ENCODE measurements around the gene NLRX1.
A peak's percentile ranks its signal among the peaks of the same experiment; 100 is the strongest.
"Not testable (repeated sequence)": the region's sequence is repeated elsewhere in the genome, so short reads cannot be mapped to it uniquely, and the experiment has no call there.

NLRX1 gene

GRCh38 chr11:119188067-119188466 is 19.5 kb downstream of the NLRX1 start:
- DNase-seq = no peak

DNA sequence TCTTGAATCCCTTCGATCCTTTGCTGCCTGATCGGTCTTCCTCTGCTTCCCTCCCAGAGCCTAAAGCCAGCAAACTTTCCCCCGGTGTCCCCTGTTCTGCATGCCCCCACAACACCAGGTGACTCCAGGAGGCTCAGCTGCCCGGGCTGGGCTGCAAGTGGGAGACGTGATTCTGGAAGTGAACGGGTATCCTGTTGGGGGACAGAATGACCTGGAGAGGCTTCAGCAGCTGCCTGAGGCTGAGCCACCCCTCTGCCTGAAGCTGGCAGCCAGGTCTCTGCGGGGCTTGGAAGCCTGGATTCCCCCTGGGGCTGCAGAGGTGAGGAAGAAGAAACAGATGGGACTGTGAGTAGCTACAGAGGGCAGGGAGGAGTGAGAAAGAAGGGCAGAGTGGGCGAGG is 20.4 kb downstream of the NLRX1 start:
- no peak for DNase-seq

GRCh38 chr11:119189393-119189792 is 20.9 kb downstream of the NLRX1 start:
- no peak for DNase-seq

- DNase-seq = no peak
These were observed 22.0 kb downstream of the NLRX1 start for GRCh38 chr11:119190531-119190930.

GRCh38 chr11:119191265-119191664 is 22.7 kb downstream of the NLRX1 start:
- DNase-seq = not testable (repeated sequence)

GRCh38 chr11:119192111-119192510 is 23.6 kb downstream of the NLRX1 start:
- DNase-seq = no peak

GRCh38 chr11:119193001-119193400 is 24.5 kb downstream of the NLRX1 start:
- no peak for DNase-seq

DNA sequence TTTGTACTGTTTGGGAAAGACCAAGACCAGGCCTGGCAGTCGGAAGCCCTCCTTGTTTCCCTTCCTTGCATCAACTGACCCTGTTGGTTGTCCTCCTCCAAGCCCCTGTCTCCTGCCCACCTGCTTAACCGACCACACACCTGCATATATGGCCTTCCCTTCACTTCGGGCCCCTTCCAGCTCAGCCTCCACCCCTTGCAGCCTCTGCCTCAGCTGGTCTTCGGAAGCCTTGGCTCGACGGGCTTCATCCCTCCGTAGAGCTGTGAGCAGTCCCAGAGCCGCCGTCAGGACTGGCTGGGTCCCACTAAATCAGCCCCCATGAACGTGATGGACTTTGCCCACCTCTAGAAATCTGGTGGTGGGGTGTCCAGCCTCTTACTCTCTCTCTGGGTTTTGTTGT is 25.1 kb downstream of the NLRX1 start:
- no peak for DNase-seq

DNA sequence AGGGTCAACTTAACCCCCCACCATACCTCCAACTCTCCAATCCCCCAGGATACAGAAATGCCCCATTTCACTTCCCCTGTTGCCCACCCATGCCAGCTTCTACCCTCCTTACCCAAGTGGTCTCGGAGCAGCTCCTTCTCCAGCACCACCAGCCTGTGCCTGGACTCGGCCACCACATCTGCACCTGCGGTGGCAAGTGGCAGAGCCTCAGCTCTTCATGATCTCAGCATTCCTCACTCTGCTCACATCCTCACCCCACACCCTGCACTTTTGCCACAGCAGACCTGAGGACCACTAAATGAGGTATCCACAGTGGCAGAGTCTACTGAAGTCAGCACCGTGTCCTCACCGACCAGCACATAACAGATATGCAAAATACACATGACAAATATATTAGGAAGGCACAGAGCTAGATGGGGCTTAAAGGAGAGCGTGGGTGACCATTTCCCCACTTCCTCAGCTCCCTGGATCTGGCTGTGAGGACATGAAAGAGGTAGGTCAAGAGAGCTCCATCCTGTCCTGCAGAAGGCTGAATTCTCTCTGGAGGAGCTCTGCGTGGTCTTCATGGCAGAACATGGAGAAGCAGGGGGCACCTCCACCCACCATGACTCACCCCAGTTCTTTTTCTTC is 26.4 kb downstream of the NLRX1 start:
- no peak for DNase-seq

- no peak for DNase-seq
These were observed 27.2 kb downstream of the NLRX1 start for GRCh38 chr11:119195680-119196079.

DNA sequence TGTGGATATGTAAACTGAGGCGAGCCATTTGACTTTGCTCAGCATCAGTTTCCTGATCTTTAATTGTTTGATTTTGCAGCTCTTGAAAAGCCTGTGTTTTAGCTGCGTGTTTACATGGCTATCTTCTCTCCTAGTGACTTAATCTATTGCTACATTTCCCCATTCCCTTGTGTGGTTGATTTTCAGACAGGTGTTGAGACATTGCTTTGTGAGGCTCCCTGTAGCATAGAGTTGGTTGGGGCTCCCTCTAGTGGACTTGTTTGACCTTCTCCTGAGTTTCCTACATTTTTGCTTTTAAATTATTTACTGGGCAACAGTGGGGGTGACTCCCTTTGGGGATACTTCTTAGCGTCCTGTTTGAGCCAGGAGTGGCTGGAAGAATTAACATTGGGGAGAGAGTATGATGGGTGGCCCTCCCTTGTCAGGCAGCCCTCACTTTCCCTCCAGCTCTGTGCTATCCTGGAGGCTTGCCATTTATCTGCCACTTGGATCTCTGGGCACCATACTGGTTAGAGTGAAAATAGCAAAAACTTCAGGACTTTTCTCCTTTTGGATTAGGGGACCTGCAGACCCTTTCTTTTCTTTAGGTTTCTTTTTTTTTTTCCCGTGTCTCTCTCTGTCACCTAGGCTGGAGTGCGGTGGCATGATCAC is 28.4 kb downstream of the NLRX1 start:
- DNase-seq = peak; percentile 60

- DNase-seq = no peak
These were observed 30.4 kb downstream of the NLRX1 start for GRCh38 chr11:119198925-119199324.

GRCh38 chr11:119201236-119201635 is 32.7 kb downstream of the NLRX1 start:
- not testable (repeated sequence) for DNase-seq

DNA sequence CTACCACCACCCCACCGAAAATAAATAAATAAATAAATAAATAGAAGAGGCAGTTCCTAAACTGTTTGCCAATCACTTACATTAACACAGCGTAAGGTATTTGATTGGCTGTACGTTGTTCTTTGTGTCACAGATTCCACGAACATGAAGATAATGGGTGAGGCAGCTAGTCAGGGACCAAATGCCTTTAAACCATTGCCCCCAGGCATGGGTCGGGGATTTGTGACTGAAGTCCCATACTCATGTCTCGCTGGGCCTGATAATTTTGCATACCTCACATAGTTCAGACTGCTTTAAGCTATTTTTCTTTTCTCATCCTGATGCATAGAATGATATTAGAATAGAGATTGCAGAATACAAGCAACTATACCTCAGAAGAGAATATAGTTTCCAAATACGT is 34.0 kb downstream of the NLRX1 start:
- no peak for DNase-seq

- DNase-seq = no peak
These were observed 35.5 kb downstream of the NLRX1 start for GRCh38 chr11:119204066-119204465.

DNA sequence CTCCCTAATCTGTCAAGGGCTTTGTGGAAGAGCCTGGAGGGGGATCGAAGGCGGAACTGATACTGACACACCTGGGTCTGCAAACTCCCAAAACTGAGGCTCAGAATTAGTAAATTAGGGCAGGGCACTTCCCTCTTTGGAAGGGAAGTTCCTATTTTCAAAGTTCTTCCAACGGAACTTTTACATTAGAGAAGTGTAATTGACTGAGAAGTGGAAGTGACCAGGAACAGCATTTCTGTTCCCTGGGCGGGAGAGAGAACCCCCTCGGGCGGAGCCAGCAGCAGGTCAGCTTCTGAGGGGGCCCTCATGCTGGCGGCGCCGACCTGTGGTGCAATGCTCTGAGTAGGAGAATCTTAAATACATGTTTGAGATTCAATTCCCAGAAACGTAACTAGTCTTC is 36.6 kb downstream of the NLRX1 start:
- no peak for DNase-seq

DNA sequence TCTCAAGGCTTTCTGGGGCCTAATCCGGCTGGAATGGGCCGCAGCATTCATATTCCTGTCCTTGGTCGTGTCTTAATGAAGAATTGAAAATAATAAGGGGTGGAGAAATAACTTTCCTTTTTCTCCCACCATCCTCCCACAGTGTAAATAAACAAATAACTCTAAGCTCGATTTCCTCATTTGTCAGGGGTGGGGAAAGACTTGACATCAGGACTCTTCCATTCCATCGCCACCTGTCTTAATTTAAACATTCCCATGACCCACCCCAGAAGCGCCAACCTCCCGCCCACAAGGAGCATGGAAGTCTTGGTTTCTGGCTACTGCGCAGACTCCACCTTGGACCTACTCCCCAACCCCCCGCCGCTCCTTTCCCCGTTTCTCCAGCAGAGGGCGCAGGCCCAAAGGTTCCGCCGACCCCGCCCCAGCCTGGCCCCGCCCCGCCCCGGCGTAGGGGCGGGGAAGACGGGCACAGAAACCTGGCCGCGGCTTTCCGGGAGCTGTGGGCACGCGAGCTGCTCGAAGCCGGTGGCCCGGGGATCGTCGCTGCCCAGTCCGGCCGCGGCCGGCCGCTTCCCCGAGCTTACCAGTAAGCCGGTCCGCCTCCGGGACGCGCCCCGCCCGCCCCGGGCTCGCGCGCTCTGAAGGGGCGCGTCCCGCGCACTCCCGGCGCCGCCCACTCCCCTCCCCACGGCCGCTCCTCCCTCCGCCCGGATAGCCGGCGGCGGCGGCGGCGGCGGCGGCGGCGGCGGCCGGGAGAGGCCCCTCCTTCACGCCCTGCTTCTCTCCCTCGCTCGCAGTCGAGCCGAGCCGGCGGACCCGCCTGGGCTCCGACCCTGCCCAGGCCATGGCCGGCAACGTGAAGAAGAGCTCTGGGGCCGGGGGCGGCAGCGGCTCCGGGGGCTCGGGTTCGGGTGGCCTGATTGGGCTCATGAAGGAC is 37.3 kb downstream of the NLRX1 start, which contains the start of gene CBL:
CBL (plus strand) TSS at position 766 of the 937 bp plus-strand sequence; CDS start at position 845, 79 bp downstream.
- DNase-seq = peak; percentile 95

GRCh38 chr11:119206511-119207414 is 38.2 kb downstream of the NLRX1 start:
- peak; percentile 54 for DNase-seq

DNA sequence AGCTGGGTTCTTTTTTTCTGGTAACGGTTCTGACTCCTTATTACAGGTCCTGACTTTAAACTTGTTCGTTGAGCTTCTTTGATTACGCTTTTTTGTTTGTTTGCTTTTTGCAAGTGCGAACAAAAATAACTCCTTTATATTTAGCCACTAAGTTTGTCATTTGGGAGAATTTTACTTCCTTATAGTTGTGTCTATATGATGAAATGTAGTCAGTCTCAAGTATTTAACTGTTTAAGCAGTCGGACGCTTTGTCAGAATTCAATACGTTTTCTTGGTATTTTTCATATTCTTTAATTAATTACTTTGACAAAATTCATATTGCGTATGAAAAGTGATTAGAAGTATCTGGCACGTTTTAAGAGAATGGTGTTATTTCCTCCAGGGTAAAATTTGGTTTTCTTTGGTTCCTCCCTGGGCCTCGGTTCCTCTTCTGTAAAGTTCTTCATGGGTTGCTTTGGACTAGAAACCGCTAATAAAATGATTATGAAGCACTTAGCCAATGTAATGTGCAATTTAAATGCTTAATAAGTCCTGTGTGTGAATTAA is 39.0 kb downstream of the NLRX1 start:
- no peak for DNase-seq

DNA sequence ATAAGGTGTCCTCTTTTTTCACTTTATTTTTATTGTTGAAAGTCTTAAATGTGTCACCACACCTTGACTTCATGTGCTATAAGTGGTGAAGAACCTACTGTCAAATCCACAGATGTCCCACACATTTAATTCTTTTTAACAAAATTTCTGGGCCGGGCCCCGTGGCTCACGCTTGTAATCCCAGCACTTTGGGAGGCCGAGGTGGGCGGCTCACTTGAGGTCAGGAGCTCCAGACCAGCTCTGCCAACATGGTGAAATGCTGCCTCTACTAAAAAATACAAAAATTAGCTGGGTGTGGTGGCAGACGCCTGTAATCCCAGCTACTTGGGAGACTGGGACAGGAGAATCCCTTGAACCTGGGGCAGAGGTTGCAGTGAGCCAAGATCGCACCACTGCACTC is 40.7 kb downstream of the NLRX1 start:
- no peak for DNase-seq

GRCh38 chr11:119210050-119210449 is 41.5 kb downstream of the NLRX1 start:
- no peak for DNase-seq

Data from activated naive CD4-positive, alpha-beta T cell treated with anti-CD3 and anti-CD28 coated beads, Interleukin-2, amount 50 U/mL, for 16 hours (primary cell).